ENCODE data around the gene PPM1H.

- TF ChIP-seq CTCF (IDR thresholded peaks at IDR 0.05): no peak
- TF ChIP-seq POLR2A (IDR thresholded peaks at IDR 0.05): no peak
Observed at GRCh38 chr12:62784576-62784975, 150.4 kb downstream of the PPM1H start.
